Small intestine (tissue), 7 donors: ENCODE results near the gene KIF18B. TPM values are rescaled to one million over a fixed set of nuclear protein-coding genes. Genes with fewer than 3 reads are reported as not detected.
A peak's percentile ranks its signal among the peaks of the same experiment; 100 is the strongest.

Source experiments
- DNase-seq, 2 donors: peaks; one replicate each; pipeline versions ENCODE4 v3.0.0 to v3.0.0-alpha.2; 2013
- FAIRE-seq: peaks from 2 replicates; lab custom pipeline; 2012; peaks lifted over from hg19 to GRCh38; lab: Jason Lieb, UNC
- H3K27ac ChIP-seq, 3 donors: one replicate each; pipeline ENCODE4 v1.5.1; 2013; ENCODE audit warnings: low read length in 2 of 3, mild to moderate bottlenecking in 2 of 3, control low read depth in 1 of 3, inconsistent platforms in 1 of 3, low read depth in 1 of 3, moderate library complexity in 1 of 3
- H3K27me3 ChIP-seq, 3 donors: one replicate each; pipeline ENCODE4 v1.6.1; 2013; ENCODE audit warnings: low read length in 3 of 3, inconsistent platforms in 1 of 3; ENCODE audit not compliant: control insufficient read depth in 3 of 3, insufficient read depth in 3 of 3
- H3K36me3 ChIP-seq, 3 donors: one replicate each; pipeline ENCODE4 v1.6.1; 2013; ENCODE audit warnings: low read length in 3 of 3, inconsistent platforms in 1 of 3, low read depth in 1 of 3, mild to moderate bottlenecking in 1 of 3, moderate library complexity in 1 of 3; ENCODE audit not compliant: control insufficient read depth in 3 of 3, insufficient read depth in 2 of 3
- H3K4me1 ChIP-seq, 3 donors: one replicate each; pipeline ENCODE4 v1.6.1; 2013; ENCODE audit warnings: low read length in 2 of 3, inconsistent platforms in 1 of 3, low read depth in 1 of 3, mild to moderate bottlenecking in 1 of 3, moderate library complexity in 1 of 3; ENCODE audit not compliant: control insufficient read depth in 3 of 3, insufficient read depth in 2 of 3
- H3K4me3 ChIP-seq, 3 donors: one replicate each; pipeline ENCODE4 v1.5.1; 2013; ENCODE audit warnings: low read length in 3 of 3, control low read depth in 1 of 3, inconsistent platforms in 1 of 3, low read depth in 1 of 3, mild to moderate bottlenecking in 1 of 3, moderate library complexity in 1 of 3
- H3K9me3 ChIP-seq, 2 donors: one replicate each; pipeline ENCODE4 v1.6.1; 2013; ENCODE audit warnings: low read depth in 1 of 2, low read length in 1 of 2; ENCODE audit not compliant: control insufficient read depth in 2 of 2, insufficient read depth in 1 of 2
- WGBS, 3 donors: extraction: QIAGEN DNeasy Blood & Tissue Kit; methylation state at CpG; one replicate each; pipeline ENCODE4 v1.1.7; 2013; 5-methylcytosine and 5-hydroxymethylcytosine counted together
- polyA plus RNA-seq, 4 donors: library from polyadenylated mRNA; stranded (reverse) in 3 of 4; unstranded in 1 of 4; fragments of 200-250 nt in 3 of 4; fragments of 120-200 nt in 1 of 4; gene quantifications; one replicate each; pipeline versions ENCODE4 v1.2.1 to v1.2.3, GENCODE V29; 2013
- donor health status: healthy with polysubstance abuse.
- donor health status: control.
- donor health status: control.
- donor health status: Bipolar disorder and iron deficiency.
- donor health status: healthy.

Gene KIF18B
- polyA plus RNA-seq, 4 donors: 0.27 to 9.5 (median 3.8) TPM

- Histone ChIP-seq H3K4me3 (no peak overlapping the region), H3K4me1 (peaks cover 0 to 47% (median 10%) of the 10 kb centered on the region in 3 donors), H3K27ac (no peak overlapping the region), H3K36me3 (peaks cover 0 to 14% (median 0%) of the 10 kb centered on the region in 3 donors), H3K27me3 (no peaks in the 10 kb centered on the region), H3K9me3 (no peaks in the 10 kb centered on the region)
- WGBS, 3 donors: 41 to 69% (median 62%) methylated on average over 8 of the region's 8 CpGs
- FAIRE-seq (no peak), DNase-seq (peak in 1 of 2 donors; percentile 50)
Measured at GRCh38 chr17:44903012-44903685, 44.4 kb downstream of the KIF18B start.

GRCh38 chr17:44902135-44902760, 45.3 kb downstream of the KIF18B start:
- H3K4me1 ChIP-seq: peaks cover 0 to 46% (median 10%) of the 10 kb centered on the region in 3 donors
- H3K27me3 ChIP-seq: no peaks in the 10 kb centered on the region
- no peak overlapping the region for H3K4me3 ChIP-seq
- DNase-seq (no peak), FAIRE-seq (no peak)
- WGBS, 3 donors: 88 to 91% (median 89%) methylated on average over 17 of the region's 17 CpGs
- H3K27ac ChIP-seq: no peak overlapping the region
- H3K36me3 ChIP-seq: peaks cover 0 to 14% (median 0%) of the 10 kb centered on the region in 3 donors
- H3K9me3 ChIP-seq: no peaks in the 10 kb centered on the region

DNA sequence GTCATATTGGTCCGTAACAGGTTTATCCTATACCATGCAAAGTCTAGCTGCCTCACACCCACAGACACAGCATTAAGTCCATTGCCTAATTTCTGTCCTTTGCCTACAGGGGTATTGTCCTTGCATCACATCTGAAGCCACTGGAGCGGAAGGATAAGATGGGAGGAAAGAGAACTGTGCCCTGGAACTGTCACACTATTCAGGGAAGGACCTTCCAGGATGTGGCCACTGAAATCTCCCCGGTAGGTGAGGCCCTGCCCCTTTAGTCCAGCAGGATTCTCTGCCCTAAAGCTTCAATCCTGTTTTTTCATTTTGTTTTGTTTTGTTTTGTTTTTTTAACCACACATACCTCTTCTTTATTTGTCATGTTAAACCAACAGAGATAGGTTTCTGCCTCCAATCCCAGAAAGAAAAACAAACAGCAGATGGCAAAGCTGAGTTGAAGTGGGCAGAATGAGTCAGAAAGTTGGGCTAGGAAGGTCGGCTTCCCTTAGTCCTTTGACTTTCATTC, 46.1 kb downstream of the KIF18B start:
- Histone ChIP-seq H3K4me3 (no peak overlapping the region), H3K36me3 (peaks cover 0 to 14% (median 0%) of the 10 kb centered on the region in 3 donors), H3K27me3 (no peaks in the 10 kb centered on the region), H3K4me1 (peaks cover 0 to 38% (median 10%) of the 10 kb centered on the region in 3 donors), H3K9me3 (no peaks in the 10 kb centered on the region), H3K27ac (no peak overlapping the region)
- 74 to 81% (median 75%) methylated on average over 4 of the region's 4 CpGs for whole genome bisulfite sequencing, 3 donors
- DNase-seq (no peak), FAIRE-seq (no peak)

DNA sequence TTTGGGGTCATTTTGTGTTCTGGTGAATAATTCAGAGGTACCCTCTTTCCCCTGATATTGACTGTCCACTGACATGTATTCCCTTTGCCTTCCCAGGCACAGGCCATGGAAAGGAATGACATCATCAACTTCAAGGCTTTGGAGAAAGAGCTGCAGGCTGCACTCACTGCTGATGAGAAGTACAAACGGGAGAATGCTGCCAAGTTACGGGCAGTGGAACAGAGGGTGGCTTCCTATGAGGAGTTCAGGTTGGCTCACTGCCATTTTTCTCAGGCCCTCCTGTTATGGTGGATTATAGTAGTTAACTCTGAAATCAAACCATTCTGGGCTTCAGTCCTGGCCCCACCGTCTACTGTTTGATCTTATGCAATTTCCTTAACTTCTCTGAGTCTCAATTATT, 46.7 kb downstream of the KIF18B start:
- FAIRE-seq (no peak), DNase-seq (peak in 1 of 2 donors; percentile 18)
- Histone ChIP-seq H3K36me3 (peaks cover 0 to 14% (median 0%) of the 10 kb centered on the region in 3 donors), H3K27me3 (no peaks in the 10 kb centered on the region), H3K4me1 (peaks cover 0 to 33% (median 5%) of the 10 kb centered on the region in 3 donors), H3K4me3 (no peak overlapping the region), H3K27ac (no peak overlapping the region), H3K9me3 (no peaks in the 10 kb centered on the region)
- WGBS, 3 donors: 19 to 29% (median 24%) methylated on average over 3 of the region's 3 CpGs

DNA sequence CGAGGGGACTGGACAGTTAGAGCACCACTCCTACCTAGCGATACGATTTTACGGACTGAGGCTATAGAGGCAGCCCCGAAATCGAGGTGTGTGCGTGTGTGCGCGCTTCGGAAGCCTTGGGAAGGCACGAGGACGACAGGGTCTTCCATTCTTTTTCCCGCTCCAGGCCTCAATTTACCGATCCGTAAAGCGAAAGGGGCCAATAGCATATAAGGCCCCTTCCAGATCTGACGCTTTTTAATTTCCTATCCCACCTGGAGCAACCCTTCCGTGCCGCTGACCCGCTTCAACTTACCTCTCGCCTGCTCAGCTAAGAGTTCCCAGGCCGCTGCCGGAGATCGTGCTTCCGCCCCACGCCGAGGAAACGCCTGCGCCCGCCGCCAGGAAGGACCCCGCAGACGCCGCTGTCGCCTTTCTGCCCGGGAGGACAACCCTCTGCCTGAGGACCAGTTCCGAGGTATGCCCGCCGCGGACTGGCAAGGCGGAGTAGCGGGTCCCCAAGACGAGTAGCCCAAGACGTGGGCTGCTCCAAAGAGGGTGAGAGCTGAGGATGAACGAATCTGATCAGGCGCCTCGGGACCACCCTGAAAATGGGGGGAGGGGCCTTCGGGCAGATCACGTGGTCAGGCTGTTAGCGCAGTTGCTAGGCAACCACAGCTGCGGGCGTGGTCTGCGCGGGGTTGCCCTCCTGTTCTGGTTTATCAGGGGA, 48.3 kb downstream of the KIF18B start, which contains the start of gene EFTUD2:
Gene EFTUD2 (minus strand): TSS at position 372 of the 709 bp plus-strand sequence. CDS start 4,924 bp downstream, outside the sequence.
- Histone ChIP-seq H3K4me1 (peaks cover 0 to 18% (median 0%) of the 10 kb centered on the region in 3 donors), H3K27me3 (no peaks in the 10 kb centered on the region), H3K9me3 (no peaks in the 10 kb centered on the region), H3K36me3 (peaks cover 0 to 16% (median 2%) of the 10 kb centered on the region in 3 donors), H3K27ac (peak within 1 kb of the TSS; percentile 80 to 99 (median 84)), H3K4me3 (peak within 1 kb of the TSS; percentile 65 to 80 (median 75))
- peak; percentile 85 to 95 for DNase-seq
- FAIRE-seq: no peak
- WGBS, 3 donors: 0% methylated on average over 47 to 54 of the region's 54 CpGs

- H3K4me1 ChIP-seq: peaks cover 0 to 18% (median 0%) of the 10 kb centered on the region in 3 donors
- peak overlapping the region; percentile 65 to 80 (median 75) for H3K4me3 ChIP-seq
- 0 to 1% (median 0%) methylated on average over 7 of the region's 7 CpGs for WGBS, 3 donors
- H3K9me3 ChIP-seq: no peaks in the 10 kb centered on the region
- FAIRE-seq (no peak), DNase-seq (no peak)
- peak overlapping the region; percentile 80 to 99 (median 84) for H3K27ac ChIP-seq
- peaks cover 2 to 21% (median 3%) of the 10 kb centered on the region in 3 donors for H3K36me3 ChIP-seq
- H3K27me3 ChIP-seq: no peaks in the 10 kb centered on the region
Measured at GRCh38 chr17:44898768-44899073, 48.9 kb downstream of the KIF18B start.

- FAIRE-seq: no peak
- no peak overlapping the region for H3K27ac ChIP-seq
- H3K9me3 ChIP-seq: no peaks in the 10 kb centered on the region
- WGBS, 3 donors: 96 to 100% (median 97%) methylated on average over 4 of the region's 4 CpGs
- no peak for DNase-seq
- H3K27me3 ChIP-seq: no peaks in the 10 kb centered on the region
- no peak overlapping the region for H3K4me3 ChIP-seq
- peaks cover 3 to 27% (median 6%) of the 10 kb centered on the region in 3 donors for H3K36me3 ChIP-seq
- peaks cover 0 to 9% (median 0%) of the 10 kb centered on the region in 3 donors for H3K4me1 ChIP-seq
Measured at GRCh38 chr17:44894642-44895041, 52.9 kb downstream of the KIF18B start.

GRCh38 chr17:44892250-44892649, 55.3 kb downstream of the KIF18B start:
- DNase-seq: no peak
- Histone ChIP-seq H3K27me3 (no peaks in the 10 kb centered on the region), H3K36me3 (peaks cover 3 to 33% (median 6%) of the 10 kb centered on the region in 3 donors), H3K27ac (no peak overlapping the region), H3K4me1 (no peaks in the 10 kb centered on the region), H3K9me3 (no peaks in the 10 kb centered on the region), H3K4me3 (no peak overlapping the region)
- no peak for FAIRE-seq
